Suprapubic skin (tissue), 3 donors: Measurements from ENCODE around the gene ARHGEF6.

Experiments used
- CTCF ChIP-seq, 2 donors: fragments of 200-600 bp in 1 of 2; fragments of 450-650 bp in 1 of 2; sonication (generic) in 1 of 2; IDR thresholded peaks; one replicate each; pipeline ENCODE4 v1.5.1; 2016 to 2019; ENCODE audit warnings: antibody characterized with exemption in 2 of 2, mild to moderate bottlenecking in 1 of 2, moderate library complexity in 1 of 2
- EP300 ChIP-seq: sonication (generic); formaldehyde crosslinking; IDR thresholded peaks from one replicate; pipeline ENCODE4 v1.6.1; 2017; ENCODE audit warnings: antibody characterized with exemption

- TF ChIP-seq EP300 (no peak), CTCF (IDR thresholded peaks at IDR 0.05) (no peak)
These were observed 153.8 kb downstream of the ARHGEF6 start for GRCh38 chrX:136626891-136627290.
